GM06990 (cell line): ENCODE measurements around the gene VTN.
"Not testable (repeated sequence)": the region's sequence is repeated elsewhere in the genome, so short reads cannot be mapped to it uniquely, and the experiment has no call there.

Source experiments
- DNase-seq: peaks from one replicate; pipeline ENCODE4 v3.0.0-alpha.2; 2011; ENCODE audit not compliant: insufficient read length; ENCODE audit errors: extremely low read depth
- H3K27me3 ChIP-seq: replicated peaks from 2 replicates; pipeline ENCODE4 v1.6.0; 2011; ENCODE audit warnings: low read length; ENCODE audit not compliant: control insufficient read depth, insufficient read depth
- H3K36me3 ChIP-seq: 2 replicates; pipeline ENCODE4 v1.5.1; 2011; ENCODE audit warnings: low read length; ENCODE audit not compliant: control insufficient read depth, insufficient read depth
- H3K4me3 ChIP-seq: replicated peaks from 2 replicates; pipeline ENCODE4 v1.5.1; 2011; ENCODE audit warnings: low read depth, mild to moderate bottlenecking, control low read depth, low read length
- CTCF ChIP-seq: IDR thresholded peaks from 2 replicates; pipeline ENCODE4 v1.5.1; 2011; ENCODE audit warnings: low read length, control low read depth, mild to moderate bottlenecking, inconsistent platforms; ENCODE audit not compliant: insufficient read depth, poor library complexity, severe bottlenecking

VTN gene

GRCh38 chr17:28344011-28344410 is 26.1 kb downstream of the VTN start:
- DNase-seq = no peak
- Histone ChIP-seq H3K27me3 (no peaks in the 10 kb centered on the region), H3K4me3 (no peak overlapping the region), H3K36me3 (peaks cover 55% of the 10 kb centered on the region)
- no peak for TF ChIP-seq CTCF

DNA sequence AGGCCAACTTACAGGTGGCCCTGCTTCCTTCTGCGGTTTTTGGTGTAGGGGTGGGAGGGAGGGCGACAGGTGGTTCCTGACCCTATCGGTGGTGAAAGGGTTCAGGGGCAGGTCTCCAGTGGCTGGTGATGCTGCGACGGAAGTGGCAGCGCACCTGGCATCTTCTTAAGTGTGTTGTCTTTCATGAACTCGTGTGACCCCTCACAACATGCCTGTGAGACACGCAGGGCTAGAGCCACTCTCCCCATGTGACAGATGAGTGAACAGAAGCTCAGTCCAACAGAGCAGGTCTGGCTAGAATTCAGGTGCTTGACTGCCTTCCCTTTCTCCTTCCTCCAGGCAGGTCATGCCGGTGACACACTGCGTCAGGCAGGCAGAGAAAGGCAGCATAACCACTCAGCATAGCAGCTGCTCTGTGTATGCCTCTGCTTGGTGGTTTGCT is 26.6 kb downstream of the VTN start:
- H3K36me3 ChIP-seq = peaks cover 51% of the 10 kb centered on the region
- DNase-seq = no peak
- no peaks in the 10 kb centered on the region for H3K27me3 ChIP-seq
- TF ChIP-seq CTCF = no peak
- no peak overlapping the region for H3K4me3 ChIP-seq

DNA sequence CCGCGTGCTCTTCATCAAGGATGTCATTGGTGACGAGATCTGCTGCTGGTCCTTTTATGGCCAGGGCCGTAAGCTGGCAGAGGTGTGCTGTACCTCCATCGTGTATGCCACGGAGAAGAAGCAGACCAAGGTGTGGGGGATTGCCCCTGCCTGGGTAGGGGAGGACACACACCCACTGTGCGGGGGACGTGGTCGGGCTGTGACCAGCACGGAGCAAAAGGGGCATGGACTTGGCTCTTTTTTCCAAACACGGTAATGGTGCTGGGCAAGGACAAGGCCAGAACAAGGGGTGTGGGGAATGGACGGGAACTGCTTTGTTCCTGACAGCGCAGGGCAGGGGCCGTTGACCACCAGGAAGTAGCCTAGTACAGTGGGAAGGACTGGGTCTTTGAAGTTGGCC is 27.8 kb downstream of the VTN start:
- no peak for TF ChIP-seq CTCF
- Histone ChIP-seq H3K36me3 (peaks cover 42% of the 10 kb centered on the region), H3K27me3 (no peaks in the 10 kb centered on the region), H3K4me3 (no peak overlapping the region)
- no peak for DNase-seq

DNA sequence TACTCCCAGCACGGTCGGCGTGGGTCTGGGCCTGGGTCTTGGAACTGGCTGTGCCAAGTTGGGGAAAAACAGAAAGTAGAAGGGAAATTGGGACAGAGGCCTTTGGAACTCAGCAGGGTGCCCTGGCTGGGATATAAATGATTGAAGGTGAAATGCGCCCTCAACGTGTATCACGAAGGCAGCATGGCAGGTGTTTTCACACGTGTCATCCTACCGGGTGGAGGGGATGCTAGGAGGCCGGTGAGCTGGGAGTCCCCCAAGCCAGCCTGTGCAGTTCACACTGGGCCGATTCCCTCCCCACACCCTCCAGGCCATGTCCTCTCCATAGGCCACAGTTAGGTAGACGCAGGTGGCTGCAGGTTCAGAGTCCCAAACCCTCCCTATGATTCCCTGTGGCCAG is 28.6 kb downstream of the VTN start:
- no peak for DNase-seq
- TF ChIP-seq CTCF = no peak
- Histone ChIP-seq H3K36me3 (peaks cover 38% of the 10 kb centered on the region), H3K27me3 (no peaks in the 10 kb centered on the region), H3K4me3 (no peak overlapping the region)

GRCh38 chr17:28340374-28340773 is 29.7 kb downstream of the VTN start:
- Histone ChIP-seq H3K36me3 (peaks cover 36% of the 10 kb centered on the region), H3K4me3 (no peak overlapping the region), H3K27me3 (no peaks in the 10 kb centered on the region)
- DNase-seq = no peak
- no peak for TF ChIP-seq CTCF

DNA sequence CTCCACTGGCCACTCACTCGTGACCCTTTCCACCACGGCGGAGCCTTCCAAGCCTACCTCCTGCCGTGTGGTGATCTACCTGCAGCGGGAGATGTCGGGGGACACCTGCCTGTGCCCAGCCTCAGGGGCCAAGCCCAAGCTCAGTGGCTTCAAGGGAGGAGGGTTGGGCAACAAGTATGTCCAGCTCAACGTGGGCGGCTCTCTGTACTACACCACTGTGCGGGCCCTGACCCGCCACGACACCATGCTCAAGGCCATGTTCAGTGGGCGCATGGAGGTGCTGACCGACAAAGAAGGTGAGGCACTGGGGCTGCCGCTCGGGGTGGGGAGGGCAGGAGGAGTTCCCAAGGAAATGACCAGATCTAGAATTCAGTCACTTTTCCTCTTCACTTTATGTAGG is 30.7 kb downstream of the VTN start:
- no peak for DNase-seq
- no peak overlapping the region for H3K4me3 ChIP-seq
- peaks cover 31% of the 10 kb centered on the region for H3K36me3 ChIP-seq
- H3K27me3 ChIP-seq = no peaks in the 10 kb centered on the region
- TF ChIP-seq CTCF = no peak

- peaks cover 28% of the 10 kb centered on the region for H3K36me3 ChIP-seq
- not testable (repeated sequence) for H3K27me3 ChIP-seq, H3K4me3 ChIP-seq, DNase-seq
Measured at GRCh38 chr17:28338769-28339212, 31.3 kb downstream of the VTN start.
